Measurements from ENCODE around the gene INPP5F.
"Not testable (repeated sequence)": the region's sequence is repeated elsewhere in the genome, so short reads cannot be mapped to it uniquely, and the experiment has no call there.

The INPP5F gene

DNA sequence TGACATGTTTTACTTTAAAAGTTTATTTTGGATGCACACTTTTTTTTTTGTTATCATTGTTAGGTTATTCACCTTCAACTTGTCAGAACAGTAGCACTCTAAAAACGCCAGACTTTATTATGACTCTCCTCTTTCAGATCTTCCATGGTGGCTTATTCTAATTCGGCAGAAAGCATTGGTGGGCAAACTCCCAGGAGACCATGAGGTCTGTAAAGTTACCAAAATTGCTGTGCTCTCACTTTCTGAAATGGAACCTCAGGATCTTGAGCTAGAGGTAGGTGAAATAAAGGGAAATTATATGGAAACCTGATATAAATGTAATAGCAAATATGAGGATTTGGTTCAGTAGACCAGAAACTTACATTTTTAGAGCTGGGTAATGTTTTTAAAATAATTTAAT, 55.6 kb downstream of the INPP5F start:
- DNase-seq, result no peak

DNA sequence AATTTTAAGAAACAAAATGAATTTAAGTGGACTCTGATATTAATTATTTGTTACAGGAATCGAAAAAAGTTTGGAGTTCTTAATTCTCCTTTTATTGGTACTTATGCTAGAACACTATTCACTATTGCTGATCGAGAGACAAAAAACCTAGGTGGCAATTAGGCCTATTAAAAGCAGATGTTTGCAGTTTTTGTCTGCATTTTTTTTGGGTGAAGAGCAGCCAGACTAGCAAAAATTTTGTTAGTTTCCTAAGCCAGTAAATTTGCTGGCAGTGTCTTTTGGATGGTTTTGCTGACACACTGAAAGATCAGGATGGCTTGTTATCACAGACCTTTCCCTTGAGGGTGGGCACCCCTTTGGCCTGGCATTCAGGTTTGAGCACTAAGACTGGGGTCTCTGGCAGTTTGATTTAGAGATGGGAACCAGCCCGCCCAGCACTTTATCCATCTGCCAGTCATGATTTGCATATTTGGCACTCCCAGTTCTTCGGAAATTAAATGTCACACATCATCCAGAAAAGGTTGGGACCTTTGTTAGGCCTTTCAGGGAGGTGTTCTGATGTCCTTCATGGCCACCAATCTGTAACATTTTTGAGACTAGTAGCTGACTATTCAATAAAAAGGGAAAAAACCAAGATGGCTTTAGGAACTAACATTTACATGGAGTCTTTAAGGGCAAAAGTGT, 57.3 kb downstream of the INPP5F start:
- DNase-seq, result no peak

DNA sequence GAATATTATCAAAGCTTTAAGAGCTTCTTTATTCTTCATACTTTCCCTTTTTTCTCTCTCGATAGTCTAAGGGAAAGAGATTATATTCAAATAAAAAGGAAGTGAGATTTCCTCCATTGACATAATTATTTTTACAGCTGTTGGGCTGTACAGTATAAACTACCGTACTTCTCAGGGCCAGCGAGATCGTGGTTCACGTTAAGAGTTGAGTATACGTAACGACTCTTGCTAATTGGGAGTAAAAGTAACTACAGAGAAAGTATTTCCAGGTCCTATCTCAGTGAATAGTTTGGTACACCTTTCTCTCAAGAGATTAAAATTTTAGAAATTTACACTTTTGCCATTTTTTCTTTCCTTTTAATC, 57.8 kb downstream of the INPP5F start:
- no peak for DNase-seq

DNA sequence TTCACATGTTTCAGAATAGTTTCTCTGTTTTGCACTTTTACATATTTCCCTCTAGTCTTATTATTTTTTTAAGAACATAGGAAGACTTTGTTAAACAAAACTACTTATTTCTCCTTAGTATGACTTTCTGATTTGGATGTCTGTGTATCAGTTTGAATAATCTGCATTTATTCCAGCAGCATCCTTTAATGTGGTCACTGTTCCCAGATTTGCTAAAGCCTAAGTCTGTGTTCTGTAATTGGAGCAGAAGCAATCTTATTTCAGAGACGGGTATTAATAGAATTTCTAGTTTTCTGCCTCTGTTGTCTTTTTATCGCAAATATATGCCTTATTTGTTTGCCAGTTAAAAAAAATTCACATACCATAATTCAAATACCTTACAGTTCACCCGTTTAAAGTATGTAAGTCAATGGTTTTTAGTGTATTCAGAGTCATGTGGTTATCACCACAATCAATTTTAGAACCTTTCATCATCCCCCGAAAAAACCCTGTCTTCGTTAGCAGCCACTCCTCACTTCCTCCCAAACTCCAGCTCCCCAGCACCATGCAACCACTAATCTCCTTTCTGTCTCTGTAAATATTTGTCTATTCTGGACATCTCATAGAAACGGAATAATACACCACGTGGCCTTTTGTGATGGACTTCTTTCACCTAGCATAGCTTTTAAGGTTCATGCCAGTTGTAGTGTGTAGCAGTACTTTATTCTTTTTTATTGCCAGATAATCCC, 58.7 kb downstream of the INPP5F start:
- DNase-seq, result no peak

DNA sequence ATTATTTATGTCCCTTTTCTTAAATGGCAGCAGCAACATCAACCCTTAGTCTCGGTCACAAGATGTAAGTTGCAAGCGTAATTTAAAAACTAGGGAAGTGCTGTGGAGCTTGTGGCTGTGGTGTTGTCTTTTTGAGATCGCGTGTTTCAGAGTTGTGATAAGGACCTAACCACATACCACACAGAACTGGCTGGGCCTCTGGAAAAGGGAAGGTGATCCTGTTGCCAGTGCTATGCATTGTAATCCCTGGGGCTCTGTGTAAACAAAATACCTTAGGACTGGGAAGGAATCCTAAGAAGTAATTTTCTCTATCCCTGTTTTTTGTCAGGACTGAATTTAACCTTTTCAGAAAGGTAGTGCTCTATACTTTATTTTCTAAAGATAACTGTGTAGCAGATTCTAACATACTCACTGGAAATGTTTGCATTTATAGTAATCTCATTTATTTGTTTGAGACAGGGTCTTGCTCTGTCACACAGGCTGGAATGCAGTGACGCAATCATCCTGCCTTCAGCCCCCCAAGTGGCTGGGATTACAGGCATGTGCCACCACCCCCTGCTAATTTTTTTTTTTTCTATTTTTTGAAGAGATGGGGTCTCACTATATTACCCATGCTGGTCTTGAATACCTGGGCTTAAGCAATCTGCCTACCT, 60.4 kb downstream of the INPP5F start:
- DNase-seq, result no peak

DNA sequence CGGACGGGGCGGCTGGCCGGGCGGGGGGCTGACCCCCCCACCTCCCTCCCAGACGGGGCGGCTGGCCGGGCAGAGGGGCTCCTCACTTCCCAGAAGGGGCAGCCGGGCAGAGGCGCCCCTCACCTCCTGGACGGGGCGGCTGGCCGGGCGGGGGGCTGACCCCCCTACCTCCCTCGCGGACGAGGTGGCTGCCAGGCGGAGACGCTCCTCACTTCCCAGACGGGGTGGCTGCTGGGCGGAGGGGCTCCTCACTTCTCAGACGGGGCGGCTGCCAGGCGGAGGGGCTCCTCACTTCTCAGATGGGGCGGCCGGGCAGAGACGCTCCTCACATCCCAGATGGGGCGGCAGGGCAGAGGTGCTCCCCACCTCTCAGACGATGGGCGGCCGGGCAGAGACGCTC, 69.3 kb downstream of the INPP5F start:
- not testable (repeated sequence) for DNase-seq

DNA sequence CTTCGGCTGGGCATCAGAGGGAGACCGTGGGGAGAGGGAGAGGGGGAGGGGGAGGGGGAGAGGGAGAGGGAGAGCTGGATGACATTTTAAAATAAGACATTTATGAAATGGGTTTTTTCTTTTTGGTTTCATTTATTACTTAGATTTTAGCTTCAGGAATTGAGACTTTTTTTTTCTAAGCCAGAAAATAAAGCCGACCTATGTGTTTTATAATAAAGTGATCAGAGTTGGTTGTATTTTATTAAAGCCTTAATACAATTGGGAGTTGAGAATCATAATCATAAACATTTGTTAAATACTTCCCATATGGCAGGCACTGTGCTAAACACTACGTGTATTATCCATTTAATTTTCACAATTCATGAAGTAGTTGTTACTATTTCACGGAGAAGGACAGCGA, 70.2 kb downstream of the INPP5F start:
- no peak for DNase-seq

DNA sequence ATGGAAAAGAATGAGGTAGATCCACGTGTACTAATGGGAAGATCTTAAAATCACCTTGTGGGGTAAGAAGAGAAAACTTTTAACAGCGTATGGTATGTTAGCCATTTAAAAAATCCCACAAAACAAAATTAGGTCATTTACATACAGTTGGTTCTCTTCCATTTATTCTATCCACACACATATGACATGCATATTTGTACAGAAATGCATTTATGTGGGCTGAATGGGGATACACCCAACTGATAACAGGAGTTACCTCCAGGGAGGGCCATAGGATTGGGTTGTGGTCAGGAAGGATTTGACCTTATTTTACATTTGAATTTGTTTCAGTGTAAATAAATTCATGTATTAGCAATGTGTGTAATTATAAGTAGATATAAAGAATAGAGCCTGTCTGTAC, 75.3 kb downstream of the INPP5F start:
- no peak for DNase-seq

DNA sequence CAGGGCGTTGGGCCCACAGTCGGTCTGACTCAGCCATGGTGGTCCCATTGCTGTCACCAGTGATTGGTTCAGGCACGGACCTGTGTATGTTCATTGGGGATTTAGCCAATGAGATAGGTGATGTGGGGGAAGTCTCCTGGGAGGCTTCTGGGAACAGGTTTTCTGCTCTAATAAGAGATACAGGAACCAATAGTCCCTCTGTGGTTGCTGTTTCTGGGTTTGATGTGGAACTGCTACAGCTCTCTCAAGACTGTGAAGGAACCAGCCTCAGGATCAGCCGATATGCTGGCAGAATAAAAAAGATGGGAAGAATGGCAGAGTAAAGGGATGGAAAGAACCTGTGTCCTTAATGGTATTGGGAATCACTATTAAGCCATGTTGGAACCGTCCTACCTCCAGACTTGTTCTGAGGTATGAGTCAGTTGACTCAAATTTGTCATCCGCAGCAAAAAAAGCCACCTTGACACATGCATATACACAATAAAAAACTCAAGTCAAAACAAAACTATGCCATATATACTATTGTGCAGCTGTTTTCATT, 76.2 kb downstream of the INPP5F start:
- DNase-seq, result no peak

DNA sequence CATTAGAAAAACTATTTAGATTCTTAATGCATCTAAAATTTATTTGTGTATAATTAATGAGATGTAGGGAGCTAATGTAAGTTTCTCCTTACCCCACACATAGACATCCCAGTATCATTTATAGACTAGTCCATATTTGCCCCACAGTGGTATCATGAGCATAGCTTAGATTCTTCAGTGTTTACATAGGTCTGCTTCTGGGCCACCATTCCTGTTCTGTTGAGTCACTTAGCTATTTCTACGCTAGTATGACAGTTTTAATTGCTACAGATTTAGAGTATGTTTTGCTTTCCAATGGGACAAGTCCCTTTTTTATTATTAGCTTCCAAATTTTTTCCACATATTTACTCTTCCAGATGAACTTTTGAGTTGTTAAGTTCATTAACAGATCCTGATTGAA, 77.4 kb downstream of the INPP5F start:
- DNase-seq, result no peak

DNA sequence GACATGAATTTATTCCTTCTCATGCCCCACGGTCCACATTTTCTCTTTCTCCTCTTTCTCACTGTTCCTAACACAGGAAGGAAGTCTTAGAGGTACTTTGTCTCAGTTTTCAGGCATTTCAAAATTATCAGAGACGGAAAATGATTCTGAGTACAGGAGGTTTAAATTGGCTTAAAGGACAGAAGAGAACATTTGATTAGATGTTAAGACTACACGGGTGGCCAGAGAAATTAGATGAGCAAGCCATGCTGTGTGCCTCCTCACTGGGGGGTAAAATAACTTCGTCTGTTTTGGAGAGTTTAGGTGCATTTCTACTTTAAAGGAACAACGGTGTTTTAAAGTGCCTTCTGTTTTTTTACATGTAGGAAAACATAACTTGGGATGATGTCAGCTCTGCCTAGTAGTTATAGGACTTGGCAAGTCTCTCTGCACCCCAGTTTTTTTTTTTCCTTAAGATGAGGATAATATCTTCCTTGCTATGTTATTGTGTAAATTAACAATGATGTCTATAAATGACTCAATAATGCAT, 79.9 kb downstream of the INPP5F start:
- no peak for DNase-seq

DNA sequence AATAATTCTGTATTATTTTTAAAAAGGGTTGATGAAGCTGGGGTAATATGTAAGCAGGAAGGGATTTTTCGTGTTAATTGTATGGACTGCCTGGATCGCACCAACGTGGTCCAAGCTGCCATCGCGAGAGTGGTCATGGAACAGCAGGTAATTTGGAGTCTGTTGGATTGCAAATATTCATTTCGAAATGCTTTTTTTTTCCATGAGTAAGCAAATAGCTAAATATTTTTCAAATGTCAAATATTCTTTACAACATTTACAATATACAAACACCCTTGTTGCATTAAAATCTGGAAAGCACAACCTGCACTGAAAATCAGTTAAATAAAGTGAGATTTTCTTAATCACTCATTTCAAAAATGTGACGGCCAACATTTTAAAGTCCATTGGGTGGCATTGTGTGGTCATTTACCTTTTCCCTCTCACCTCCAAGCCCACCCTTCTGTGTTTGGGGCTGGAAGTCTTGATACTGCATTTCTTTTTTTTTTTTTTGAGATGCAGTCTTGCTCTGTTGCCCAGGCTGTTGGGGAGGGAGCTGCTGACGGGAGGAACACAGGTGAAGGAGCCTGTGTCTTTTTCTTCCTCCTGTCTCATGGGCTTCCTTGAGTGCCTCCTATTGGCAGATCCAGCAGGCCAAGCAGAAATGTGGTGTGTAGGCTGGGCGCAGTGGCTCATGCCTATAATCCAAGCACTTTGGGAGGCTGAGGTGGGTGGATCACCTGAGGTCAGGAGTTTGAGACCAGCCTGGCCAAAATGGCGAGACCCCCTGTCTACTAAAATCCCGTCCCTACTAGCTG, 80.7 kb downstream of the INPP5F start:
- no peak for DNase-seq

DNA sequence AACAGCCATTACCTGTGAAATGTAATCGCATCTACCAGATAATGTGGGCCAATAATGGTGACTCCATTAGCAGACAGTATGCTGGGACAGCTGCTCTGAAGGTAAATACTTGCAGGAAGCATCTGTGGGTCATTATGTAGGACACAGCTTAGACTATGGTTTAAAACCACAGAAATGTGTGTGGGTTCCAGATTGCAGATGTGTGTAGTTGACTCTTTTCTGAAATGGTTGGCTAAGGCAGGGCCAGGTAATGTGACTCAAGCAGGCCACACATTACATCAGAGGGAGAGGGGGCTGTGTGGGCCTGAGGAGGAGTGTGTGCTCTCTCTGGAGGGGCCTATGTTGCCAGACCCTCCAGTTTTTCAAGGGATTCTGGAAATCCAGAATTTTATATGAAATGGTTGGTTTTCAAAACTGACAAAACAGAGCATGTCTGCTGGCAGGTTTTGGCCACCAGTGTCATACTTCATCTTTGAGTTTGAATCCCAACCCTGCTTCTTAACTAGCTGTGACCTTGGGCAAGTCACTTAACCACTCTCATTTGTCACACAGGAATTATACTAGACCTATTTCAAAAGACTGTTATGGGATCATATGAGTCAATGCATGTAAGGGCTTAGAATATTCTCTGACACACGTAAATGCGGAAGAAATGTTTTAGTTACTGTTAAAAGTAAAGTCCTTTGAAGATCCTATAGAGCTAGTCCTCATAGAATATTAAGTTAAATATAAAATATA, 82.3 kb downstream of the INPP5F start:
- no peak for DNase-seq

DNA sequence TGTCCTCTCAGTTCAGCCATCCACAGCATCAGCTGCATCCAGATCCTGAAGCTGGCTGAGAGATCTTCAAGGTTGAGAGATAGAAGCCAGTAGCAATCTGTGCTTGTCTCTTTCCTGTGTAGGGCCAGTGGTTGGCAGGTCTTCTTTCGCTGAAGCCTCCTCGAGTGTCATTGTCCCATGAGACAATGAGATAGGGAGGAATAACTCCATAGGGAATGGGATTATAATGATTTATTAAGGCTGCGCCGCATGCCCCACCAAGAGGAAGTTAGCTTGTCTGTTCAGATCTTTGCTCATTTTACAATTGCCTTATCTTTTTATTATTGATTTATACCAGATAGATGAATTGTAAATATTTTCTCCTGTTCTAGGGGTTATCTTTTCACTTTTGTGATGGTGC, 85.3 kb downstream of the INPP5F start:
- no peak for DNase-seq

DNA sequence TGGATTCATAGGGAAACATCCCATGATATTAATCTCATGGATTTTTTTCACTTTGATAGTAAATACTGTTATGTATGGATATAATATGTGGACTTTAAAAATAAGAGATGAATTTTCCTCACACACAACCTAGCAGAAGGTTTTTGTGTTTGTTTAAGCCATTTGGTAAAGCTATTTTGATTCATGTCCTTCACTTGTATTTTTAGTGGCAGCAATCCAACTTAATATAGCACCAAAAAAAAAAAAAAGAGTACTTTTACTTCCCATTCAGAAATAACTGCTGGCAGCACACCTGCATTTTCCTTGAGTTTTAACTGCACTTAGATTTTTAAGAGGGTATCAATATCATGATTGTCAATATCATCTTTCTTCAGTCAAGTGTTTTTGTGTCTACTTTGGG, 86.8 kb downstream of the INPP5F start:
- DNase-seq, result no peak

DNA sequence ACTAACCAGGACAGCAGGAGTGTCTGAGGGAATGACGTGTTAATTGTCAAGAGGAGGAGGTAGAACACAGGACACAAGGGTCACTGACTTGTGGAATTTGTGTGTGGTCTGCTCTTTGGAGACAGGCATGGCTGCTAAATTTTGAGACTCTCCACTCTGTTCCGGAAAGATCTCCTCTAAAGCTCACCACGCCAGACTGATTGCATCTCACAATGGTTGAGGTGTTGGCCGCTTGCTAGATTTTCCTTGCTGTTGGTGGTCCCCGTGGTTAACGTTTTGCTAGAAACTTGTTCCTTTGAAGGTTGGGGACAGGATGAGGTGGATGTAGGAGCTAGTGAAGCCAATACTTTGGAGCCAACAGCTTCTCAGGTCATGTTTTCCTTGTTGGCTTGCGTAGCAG, 89.8 kb downstream of the INPP5F start:
- no peak for DNase-seq

DNA sequence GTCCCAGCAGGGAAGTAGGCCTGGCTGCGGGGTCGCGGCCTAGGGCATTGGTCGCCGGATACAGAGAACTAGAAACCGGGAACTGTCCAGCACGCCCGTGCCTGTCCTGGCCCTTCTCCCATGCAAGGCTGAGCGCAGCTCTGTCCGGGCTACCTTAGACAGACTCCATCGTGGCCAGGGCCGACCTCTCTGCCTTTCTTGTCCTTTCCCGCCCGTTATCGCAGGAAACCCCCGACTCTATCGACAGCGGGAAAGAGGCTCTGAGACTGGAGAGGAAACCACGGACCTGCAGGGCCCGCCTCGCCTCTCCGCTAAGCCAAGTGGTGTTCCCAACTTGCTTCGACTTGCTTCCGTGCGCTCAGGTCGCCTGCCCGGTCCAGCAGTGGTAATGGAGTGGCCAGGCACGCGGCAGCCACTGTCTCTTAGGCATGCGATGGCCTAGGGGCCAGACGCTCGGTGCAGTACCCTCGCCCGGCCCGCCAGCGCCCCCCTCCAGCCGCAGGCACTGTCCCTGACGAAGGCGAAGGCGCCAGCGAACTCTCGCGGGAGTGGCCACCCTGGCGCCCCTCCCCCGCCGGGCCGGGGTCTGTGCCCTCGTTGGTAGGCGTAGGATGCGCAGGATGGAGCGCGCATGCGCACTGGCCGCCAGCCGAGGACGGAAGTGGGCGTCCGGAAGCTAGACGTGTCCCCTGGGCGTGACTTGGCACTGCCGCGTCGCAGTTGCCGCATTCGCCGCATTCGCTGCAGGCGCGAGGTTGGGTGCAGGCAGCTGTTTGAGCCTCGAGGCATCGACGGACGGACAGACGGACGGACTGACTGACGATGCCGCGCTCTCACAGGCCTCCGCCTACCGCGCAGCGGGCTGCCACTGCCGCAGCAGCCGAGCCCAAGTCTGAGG, 92.4 kb downstream of the INPP5F start:
- no peak for DNase-seq

DNA sequence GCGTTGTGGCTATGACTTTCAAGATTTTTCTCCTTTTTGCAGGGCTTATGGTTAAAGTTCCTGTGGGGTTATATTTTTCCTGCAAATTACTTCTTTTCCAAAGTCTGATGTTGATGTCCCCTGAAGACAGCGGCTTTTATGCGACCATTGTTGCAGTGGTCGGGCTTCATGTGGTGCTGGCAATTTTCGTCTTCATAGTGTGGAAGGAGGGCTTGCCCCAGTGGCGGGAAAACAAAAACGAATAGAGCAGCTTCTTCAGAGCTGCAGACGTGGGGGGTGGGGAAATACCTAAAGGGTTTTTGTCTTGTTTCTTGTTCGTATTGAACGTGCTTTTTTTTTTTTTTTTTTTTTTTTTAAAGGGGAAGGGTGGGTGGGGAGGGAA, 93.0 kb downstream of the INPP5F start:
- no peak for DNase-seq

DNA sequence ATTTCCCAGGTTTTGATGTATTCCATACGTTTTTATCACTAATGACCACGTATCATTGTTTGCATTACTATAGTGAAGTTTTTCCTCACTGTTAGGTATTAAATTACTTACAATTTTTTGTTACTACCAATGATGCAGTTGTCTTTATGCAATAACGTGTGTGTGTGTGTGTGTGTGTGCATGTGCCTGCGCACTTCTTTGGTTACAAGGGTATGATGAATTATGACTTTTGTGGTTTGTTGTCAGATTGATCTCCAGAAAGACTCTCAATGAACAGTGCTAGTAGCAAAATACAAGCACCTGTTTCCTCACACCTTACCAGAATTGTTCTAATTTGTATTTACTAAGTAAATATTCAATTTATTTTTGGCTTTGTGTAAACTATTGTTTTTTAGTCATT, 95.3 kb downstream of the INPP5F start:
- DNase-seq, result no peak

DNA sequence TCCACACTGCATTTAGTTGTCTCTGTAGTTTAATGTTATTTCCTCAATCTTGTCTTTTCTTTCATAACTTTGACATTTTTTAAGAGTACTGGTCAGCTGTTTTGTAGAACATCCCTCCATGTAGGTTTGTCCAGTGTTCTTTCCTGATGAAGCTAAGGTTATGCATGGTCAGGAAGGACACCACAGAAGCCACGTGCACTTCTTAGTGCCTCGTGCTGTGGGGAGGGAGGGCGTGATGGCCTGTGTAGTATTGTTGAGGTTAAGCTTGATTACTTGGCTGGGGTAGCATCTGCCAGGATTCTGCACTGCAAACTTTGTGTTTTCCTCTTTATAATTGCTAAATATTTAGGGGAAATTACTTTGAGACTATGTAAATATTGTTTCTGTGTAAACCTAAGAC, 98.4 kb downstream of the INPP5F start:
- no peak for DNase-seq

DNA sequence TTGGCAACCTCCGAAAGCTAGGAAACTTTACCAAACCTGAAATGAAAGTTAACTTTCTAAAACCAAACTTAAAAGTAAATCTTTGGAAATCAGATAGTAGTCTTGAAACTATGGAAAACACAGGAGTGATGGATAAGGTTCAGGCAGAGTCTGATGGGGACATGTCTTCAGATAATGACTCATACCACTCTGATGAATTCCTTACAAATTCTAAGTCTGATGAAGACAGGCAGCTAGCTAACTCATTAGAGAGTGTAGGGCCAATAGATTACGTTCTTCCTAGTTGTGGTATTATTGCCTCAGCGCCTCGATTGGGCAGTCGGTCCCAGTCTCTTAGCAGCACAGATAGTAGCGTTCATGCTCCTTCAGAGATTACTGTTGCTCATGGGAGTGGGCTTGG, 100.9 kb downstream of the INPP5F start:
- DNase-seq, result no peak
